ENCODE data around the gene FBXL7.

GRCh38 chr5:15807248-15807647 is 307.3 kb downstream of the FBXL7 start:
- no peak for TF ChIP-seq EZH2 (IDR thresholded peaks at IDR 0.05; ENCODE audit: low read depth)
- no peak for TF ChIP-seq CTCF (conservative IDR thresholded peaks at IDR 0.05)
